Mammary epithelial cell (primary cell): ENCODE results near the gene SLC44A1.

Experiments used
- CTCF ChIP-seq, 2 donors: IDR thresholded peaks in 1 of 2; conservative IDR thresholded peaks in 1 of 2; 2 replicates each; pipeline ENCODE4 v1.5.1; 2011 to 2012; ENCODE audit warnings: inconsistent platforms in 2 of 2, low read length in 2 of 2, mild to moderate bottlenecking in 2 of 2, control low read depth in 1 of 2, low read depth in 1 of 2; ENCODE audit not compliant: insufficient read depth in 1 of 2; ENCODE audit errors: extremely low read depth in 1 of 2
- EZH2 ChIP-seq: IDR thresholded peaks from 2 replicates; pipeline ENCODE4 v1.6.1; 2012; ENCODE audit warnings: low read length, inconsistent platforms, borderline replicate concordance

- TF ChIP-seq CTCF (conservative IDR thresholded peaks at IDR 0.05 in 1 of 2, IDR thresholded peaks at IDR 0.05 in 1 of 2; ENCODE audit: extremely low read depth in 1 of 2, insufficient read depth in 1 of 2, low read depth in 1 of 2, low read length in 2 of 2) (no peak), EZH2 (no peak)
Measured at GRCh38 chr9:105198023-105198422, 46.4 kb upstream of the SLC44A1 start.
